ENCODE results near the gene MSMO1. TPM values are rescaled to one million over a fixed set of nuclear protein-coding genes. Genes with fewer than 3 reads are reported as not detected.
A peak's percentile ranks its signal among the peaks of the same experiment; 100 is the strongest.

MSMO1 gene
- total and polyA plus RNA-seq, 2 experiments from 2014 or later, result 145 to 272 TPM

DNA sequence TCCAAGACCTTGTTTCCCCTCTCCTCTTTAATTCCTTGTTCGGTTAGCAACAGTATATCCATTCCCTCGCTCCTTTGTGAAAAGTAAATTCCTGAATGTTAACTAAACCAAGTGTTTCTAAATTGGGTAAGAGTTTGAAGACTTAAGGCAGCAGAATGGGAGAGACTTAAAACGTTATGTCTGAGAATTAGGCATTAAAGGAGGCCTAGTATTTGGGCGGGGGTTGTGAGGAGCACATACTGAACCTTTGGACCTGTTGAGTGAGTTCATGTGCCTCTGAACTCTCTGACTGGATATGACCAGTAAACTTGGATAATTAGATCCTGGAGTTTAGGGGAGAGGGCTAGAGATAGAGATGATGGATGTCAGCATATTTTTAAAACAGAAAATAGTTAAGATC lies 1.2 kb downstream of the MSMO1 start:
- H4K20me1 ChIP-seq (replicated peaks; ENCODE audit: insufficient read depth), result peaks cover 53% of the 10 kb centered on the region
- no peaks in the 10 kb centered on the region for H3K9me2 ChIP-seq (ENCODE audit: insufficient read depth)
- H3K27me3 ChIP-seq (ENCODE audit: insufficient read depth), result no peaks in the 10 kb centered on the region
- TF ChIP-seq, protein P1, sequence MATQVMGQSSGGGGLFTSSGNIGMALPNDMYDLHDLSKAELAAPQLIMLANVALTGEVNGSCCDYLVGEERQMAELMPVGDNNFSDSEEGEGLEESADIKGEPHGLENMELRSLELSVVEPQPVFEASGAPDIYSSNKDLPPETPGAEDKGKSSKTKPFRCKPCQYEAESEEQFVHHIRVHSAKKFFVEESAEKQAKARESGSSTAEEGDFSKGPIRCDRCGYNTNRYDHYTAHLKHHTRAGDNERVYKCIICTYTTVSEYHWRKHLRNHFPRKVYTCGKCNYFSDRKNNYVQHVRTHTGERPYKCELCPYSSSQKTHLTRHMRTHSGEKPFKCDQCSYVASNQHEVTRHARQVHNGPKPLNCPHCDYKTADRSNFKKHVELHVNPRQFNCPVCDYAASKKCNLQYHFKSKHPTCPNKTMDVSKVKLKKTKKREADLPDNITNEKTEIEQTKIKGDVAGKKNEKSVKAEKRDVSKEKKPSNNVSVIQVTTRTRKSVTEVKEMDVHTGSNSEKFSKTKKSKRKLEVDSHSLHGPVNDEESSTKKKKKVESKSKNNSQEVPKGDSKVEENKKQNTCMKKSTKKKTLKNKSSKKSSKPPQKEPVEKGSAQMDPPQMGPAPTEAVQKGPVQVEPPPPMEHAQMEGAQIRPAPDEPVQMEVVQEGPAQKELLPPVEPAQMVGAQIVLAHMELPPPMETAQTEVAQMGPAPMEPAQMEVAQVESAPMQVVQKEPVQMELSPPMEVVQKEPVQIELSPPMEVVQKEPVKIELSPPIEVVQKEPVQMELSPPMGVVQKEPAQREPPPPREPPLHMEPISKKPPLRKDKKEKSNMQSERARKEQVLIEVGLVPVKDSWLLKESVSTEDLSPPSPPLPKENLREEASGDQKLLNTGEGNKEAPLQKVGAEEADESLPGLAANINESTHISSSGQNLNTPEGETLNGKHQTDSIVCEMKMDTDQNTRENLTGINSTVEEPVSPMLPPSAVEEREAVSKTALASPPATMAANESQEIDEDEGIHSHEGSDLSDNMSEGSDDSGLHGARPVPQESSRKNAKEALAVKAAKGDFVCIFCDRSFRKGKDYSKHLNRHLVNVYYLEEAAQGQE (IDR thresholded peaks at IDR 0.05; ENCODE audit: unreplicated experiment), result no peak
- TF ChIP-seq CREB1 (CRISPR knock-in tag; IDR thresholded peaks at IDR 0.05; ENCODE audit: low read depth), result no peak
- TF ChIP-seq ZNF114 (CRISPR knock-in tag; IDR thresholded peaks at IDR 0.05), result no peak
- TF ChIP-seq STAT1 (IDR thresholded peaks at IDR 0.05; ENCODE audit: unreplicated experiment), result no peak
- TF ChIP-seq EZH2 (IDR thresholded peaks at IDR 0.05; ENCODE audit: low read depth, unreplicated experiment), result no peak
- TF ChIP-seq, protein P2, sequence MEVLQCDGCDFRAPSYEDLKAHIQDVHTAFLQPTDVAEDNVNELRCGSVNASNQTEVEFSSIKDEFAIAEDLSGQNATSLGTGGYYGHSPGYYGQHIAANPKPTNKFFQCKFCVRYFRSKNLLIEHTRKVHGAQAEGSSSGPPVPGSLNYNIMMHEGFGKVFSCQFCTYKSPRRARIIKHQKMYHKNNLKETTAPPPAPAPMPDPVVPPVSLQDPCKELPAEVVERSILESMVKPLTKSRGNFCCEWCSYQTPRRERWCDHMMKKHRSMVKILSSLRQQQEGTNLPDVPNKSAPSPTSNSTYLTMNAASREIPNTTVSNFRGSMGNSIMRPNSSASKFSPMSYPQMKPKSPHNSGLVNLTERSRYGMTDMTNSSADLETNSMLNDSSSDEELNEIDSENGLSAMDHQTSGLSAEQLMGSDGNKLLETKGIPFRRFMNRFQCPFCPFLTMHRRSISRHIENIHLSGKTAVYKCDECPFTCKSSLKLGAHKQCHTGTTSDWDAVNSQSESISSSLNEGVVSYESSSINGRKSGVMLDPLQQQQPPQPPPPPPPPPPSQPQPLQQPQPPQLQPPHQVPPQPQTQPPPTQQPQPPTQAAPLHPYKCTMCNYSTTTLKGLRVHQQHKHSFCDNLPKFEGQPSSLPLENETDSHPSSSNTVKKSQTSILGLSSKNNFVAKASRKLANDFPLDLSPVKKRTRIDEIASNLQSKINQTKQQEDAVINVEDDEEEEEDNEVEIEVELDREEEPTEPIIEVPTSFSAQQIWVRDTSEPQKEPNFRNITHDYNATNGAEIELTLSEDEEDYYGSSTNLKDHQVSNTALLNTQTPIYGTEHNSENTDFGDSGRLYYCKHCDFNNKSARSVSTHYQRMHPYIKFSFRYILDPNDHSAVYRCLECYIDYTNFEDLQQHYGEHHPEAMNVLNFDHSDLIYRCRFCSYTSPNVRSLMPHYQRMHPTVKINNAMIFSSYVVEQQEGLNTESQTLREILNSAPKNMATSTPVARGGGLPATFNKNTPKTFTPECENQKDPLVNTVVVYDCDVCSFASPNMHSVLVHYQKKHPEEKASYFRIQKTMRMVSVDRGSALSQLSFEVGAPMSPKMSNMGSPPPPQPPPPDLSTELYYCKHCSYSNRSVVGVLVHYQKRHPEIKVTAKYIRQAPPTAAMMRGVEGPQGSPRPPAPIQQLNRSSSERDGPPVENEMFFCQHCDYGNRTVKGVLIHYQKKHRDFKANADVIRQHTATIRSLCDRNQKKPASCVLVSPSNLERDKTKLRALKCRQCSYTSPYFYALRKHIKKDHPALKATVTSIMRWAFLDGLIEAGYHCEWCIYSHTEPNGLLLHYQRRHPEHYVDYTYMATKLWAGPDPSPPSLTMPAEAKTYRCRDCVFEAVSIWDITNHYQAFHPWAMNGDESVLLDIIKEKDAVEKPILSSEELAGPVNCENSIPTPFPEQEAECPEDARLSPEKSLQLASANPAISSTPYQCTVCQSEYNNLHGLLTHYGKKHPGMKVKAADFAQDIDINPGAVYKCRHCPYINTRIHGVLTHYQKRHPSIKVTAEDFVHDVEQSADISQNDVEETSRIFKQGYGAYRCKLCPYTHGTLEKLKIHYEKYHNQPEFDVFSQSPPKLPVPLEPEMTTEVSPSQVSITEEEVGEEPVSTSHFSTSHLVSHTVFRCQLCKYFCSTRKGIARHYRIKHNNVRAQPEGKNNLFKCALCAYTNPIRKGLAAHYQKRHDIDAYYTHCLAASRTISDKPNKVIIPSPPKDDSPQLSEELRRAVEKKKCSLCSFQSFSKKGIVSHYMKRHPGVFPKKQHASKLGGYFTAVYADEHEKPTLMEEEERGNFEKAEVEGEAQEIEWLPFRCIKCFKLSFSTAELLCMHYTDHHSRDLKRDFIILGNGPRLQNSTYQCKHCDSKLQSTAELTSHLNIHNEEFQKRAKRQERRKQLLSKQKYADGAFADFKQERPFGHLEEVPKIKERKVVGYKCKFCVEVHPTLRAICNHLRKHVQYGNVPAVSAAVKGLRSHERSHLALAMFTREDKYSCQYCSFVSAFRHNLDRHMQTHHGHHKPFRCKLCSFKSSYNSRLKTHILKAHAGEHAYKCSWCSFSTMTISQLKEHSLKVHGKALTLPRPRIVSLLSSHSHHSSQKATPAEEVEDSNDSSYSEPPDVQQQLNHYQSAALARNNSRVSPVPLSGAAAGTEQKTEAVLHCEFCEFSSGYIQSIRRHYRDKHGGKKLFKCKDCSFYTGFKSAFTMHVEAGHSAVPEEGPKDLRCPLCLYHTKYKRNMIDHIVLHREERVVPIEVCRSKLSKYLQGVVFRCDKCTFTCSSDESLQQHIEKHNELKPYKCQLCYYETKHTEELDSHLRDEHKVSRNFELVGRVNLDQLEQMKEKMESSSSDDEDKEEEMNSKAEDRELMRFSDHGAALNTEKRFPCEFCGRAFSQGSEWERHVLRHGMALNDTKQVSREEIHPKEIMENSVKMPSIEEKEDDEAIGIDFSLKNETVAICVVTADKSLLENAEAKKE (CRISPR knock-in tag; IDR thresholded peaks at IDR 0.05), result no peak
- TF ChIP-seq ZNF331 (CRISPR knock-in tag; IDR thresholded peaks at IDR 0.05; ENCODE audit: low read depth), result no peak
- TF ChIP-seq NANOG (IDR thresholded peaks at IDR 0.05; ENCODE audit: borderline replicate concordance), result no peak
- no peak overlapping the region for H2AFZ ChIP-seq
- ATAC-seq, result no peak
- H3K27me3 Mint-ChIP-seq (ENCODE audit: insufficient read depth, low read depth, poor library complexity), result peaks cover 5% of the 10 kb centered on the region
- H3K4me1 Mint-ChIP-seq, result peaks cover 43% of the 10 kb centered on the region
- no peak overlapping the region; the same call in 1 of the 2 replicates for H3K27ac ChIP-seq (ENCODE audit: low read depth)
- H3K79me2 ChIP-seq (replicated peaks; ENCODE audit: insufficient read depth), result peaks cover 62% of the 10 kb centered on the region
- peaks cover 47% of the 10 kb centered on the region for H3K4me1 ChIP-seq (ENCODE audit: insufficient read depth)
- no peaks in the 10 kb centered on the region for H3K9me3 Mint-ChIP-seq
- H3K27ac Mint-ChIP-seq, result no peak overlapping the region
- peaks cover 26% of the 10 kb centered on the region for H3K36me3 Mint-ChIP-seq (ENCODE audit: low read depth)
- H3F3A ChIP-seq (replicated peaks; ENCODE audit: low read depth), result no peaks in the 10 kb centered on the region; the same call in 1 of the 2 replicates
- H3K4me3 Mint-ChIP-seq, result no peak overlapping the region
- peak overlapping the region; percentile 99 for H3K4me3 ChIP-seq
- H3K4me2 ChIP-seq, result peak overlapping the region; percentile 98
- peaks cover 30% of the 10 kb centered on the region for H3K36me3 ChIP-seq (ENCODE audit: insufficient read depth)
- peak; percentile 2 for DNase-seq (ENCODE audit: low spot score)

Data from GM23338 (cell line).